RWPE1 (cell line): ENCODE data around the gene PTK7.

Experiments used
- CTCF ChIA-PET: fragments of 350-600 bp; sonication (Branson Sonifier 250); formaldehyde crosslinking; extraction: SDS; loops from one replicate; lab custom pipeline; 2021; lab: Yijun Ruan, JAX
- POLR2A ChIA-PET: fragments of 400-600 bp; formaldehyde crosslinking; extraction: SDS; loops from one replicate; lab custom pipeline; 2020; ENCODE audit warnings: antibody characterized with exemption; ENCODE audit not compliant: low non-redundant PET; lab: Yijun Ruan, JAX
- DNase-seq: peaks from one replicate; pipeline ENCODE4 v3.0.0; 2012; ENCODE audit warnings: low spot score
- H3K27ac ChIP-seq: fragments of 450-650 bp; 2 replicates; pipeline ENCODE4 v1.5.1; 2017
- TF ChIP-seq, protein P1 (sequence below): fragments of 450-650 bp; conservative IDR thresholded peaks from 2 replicates; pipeline ENCODE4 v1.5.1; 2017; ENCODE audit warnings: low read depth, mild to moderate bottlenecking

The PTK7 gene

DNA sequence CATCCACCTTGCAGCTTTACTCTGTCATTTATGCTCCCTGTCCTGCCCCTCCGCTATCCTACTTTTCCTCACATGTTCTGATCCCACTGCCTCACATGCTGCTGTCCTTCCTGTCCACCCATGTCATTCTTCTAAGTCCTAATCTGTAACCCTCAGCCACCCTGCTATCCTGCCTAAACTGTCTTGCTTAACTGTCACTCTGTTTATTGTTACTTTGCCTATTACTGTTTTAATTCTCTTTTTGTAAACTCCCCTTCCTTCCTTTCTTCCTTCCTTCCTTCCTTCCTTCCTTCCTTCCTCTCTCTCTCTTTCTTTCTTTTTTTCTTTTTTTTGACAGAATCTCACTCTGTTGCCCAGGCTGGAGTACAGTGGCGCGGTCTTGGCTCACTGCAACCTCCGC lies 107.3 kb downstream of the PTK7 start:
- DNase-seq: no peak
- TF ChIP-seq, protein P1, sequence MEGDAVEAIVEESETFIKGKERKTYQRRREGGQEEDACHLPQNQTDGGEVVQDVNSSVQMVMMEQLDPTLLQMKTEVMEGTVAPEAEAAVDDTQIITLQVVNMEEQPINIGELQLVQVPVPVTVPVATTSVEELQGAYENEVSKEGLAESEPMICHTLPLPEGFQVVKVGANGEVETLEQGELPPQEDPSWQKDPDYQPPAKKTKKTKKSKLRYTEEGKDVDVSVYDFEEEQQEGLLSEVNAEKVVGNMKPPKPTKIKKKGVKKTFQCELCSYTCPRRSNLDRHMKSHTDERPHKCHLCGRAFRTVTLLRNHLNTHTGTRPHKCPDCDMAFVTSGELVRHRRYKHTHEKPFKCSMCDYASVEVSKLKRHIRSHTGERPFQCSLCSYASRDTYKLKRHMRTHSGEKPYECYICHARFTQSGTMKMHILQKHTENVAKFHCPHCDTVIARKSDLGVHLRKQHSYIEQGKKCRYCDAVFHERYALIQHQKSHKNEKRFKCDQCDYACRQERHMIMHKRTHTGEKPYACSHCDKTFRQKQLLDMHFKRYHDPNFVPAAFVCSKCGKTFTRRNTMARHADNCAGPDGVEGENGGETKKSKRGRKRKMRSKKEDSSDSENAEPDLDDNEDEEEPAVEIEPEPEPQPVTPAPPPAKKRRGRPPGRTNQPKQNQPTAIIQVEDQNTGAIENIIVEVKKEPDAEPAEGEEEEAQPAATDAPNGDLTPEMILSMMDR: no peak
- H3K27ac ChIP-seq: no peak overlapping the region
- ChIA-PET CTCF (no interaction called here), POLR2A (no interaction called here)

DNA sequence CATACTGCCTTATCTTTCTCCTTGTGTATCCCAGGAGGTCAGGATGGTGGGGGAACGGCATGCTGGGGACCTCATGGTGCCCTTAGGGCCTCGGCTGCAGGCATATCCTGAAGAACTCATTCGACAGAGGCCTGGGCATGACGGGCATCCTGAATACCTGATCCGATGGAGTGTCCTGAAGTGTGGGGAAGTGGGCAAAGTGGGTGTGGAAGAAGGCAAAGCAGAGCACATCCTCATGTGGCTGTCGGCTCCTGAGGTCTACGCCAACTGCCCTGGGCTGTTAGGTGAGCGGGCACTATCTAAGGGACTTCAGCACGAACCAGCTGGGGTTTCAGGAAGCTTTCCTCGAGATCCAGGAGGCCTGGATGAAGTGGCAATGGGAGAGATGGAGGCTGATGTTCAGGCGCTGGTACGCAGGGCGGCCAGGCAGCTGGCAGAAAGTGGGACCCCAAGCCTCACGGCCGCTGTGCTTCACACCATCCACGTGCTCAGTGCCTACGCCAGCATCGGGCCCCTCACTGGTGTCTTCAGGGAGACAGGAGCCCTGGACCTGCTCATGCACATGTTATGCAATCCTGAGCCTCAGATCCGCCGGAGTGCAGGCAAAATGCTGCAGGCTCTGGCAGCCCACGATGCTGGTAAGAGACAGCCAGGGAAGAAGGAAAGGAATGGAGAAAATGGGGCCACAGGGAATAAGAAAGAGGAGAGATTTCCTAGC lies 108.3 kb downstream of the PTK7 start:
- POLR2A ChIA-PET: no interaction called here
- no peak overlapping the region for H3K27ac ChIP-seq
- CTCF ChIA-PET: interaction anchor here (1.2 kb wide), 1 partner anchor 45 kb away, joined by 4 read pairs; the partner anchor contains the start of gene DNPH1
- no peak for DNase-seq
- TF ChIP-seq, protein P1: no peak

DNA sequence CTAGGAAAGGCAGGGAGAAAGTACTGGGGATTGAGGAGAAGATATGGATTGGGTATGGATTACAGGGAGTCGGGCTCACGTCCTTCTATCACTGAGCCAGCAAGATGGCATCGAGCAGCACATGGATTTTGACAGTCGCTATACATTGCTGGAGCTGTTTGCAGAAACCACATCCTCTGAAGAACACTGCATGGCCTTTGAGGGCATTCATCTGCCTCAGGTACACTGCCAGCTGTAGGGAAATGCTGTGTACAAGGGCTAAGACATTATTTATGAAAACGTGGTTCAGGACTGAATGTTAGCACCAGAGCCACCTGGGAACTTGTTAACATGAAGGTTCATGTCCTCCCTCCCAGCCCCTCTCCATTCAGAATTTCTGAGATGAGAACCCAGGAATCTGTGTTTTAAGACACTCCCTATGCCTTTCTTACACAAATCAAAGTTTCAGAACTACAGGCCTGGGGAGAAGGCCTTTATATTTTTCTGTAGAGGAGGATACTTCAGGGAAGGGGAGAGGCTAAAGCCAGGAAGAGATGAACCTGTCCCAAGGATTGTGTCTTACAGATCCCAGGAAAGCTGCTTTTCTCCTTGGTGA lies 109.4 kb downstream of the PTK7 start:
- TF ChIP-seq, protein P1: no peak
- CTCF ChIA-PET: interaction anchor here (1.2 kb wide), 1 partner anchor 43 kb away, joined by 4 read pairs; the partner anchor contains the start of gene DNPH1
- DNase-seq: no peak
- POLR2A ChIA-PET: no interaction called here
- 0 out of 2 replicates have a peak overlapping the region, but pooled peaks have one; percentile 50 for H3K27ac ChIP-seq

DNA sequence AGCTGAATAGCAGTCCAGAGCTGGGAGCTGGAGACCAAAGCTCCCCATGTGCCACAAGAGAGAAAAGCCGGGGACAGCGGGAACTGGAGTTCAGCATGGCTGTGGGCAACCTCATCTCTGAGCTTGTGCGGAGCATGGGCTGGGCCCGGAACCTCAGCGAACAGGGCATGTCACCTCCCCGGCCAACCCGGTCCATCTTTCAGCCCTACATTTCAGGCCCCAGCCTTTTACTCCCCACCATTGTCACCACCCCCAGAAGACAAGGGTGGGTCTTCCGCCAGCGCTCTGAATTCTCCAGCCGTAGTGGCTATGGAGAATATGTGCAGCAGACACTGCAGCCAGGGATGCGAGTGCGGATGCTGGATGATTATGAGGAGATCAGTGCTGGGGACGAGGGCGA lies 109.9 kb downstream of the PTK7 start:
- peak overlapping the region; percentile 50 for H3K27ac ChIP-seq
- TF ChIP-seq, protein P1: no peak
- no peak for DNase-seq
- ChIA-PET CTCF (no interaction called here), POLR2A (no interaction called here)

GRCh38 chr6:43186706-43187105 lies 110.6 kb downstream of the PTK7 start:
- CTCF ChIA-PET: interaction anchor here (0.6 kb wide), 1 partner anchor 319 kb away, joined by 6 read pairs; no protein-coding TSS in a partner anchor
- POLR2A ChIA-PET: no interaction called here
- no peak for DNase-seq
- H3K27ac ChIP-seq: peak overlapping the region; percentile 50
- TF ChIP-seq, protein P1: no peak

- no peak for DNase-seq
- peak overlapping the region; percentile 11; the same call in 1 of the 2 replicates for H3K27ac ChIP-seq
- TF ChIP-seq, protein P1: no peak
- CTCF ChIA-PET: interaction anchor here (1.3 kb wide), 1 partner anchor 41 kb away, joined by 3 read pairs; the partner anchor contains the start of gene DNPH1
- POLR2A ChIA-PET: no interaction called here
Observed at GRCh38 chr6:43187821-43188220, 111.7 kb downstream of the PTK7 start.
